NT2/D1 (cell line): ENCODE measurements around the gene LMO2.

ENCODE experiments used
- DNase-seq: peaks from one replicate; pipeline ENCODE4 v3.0.0-alpha.2; 2011; ENCODE audit warnings: low read depth, low spot score
- H3K27me3 ChIP-seq: 2 replicates; pipeline ENCODE4 v1.6.0; 2011; ENCODE audit warnings: mild to moderate bottlenecking; ENCODE audit not compliant: insufficient read length, insufficient read depth
- H3K36me3 ChIP-seq: 2 replicates; pipeline ENCODE4 v1.6.1; 2011; ENCODE audit warnings: mild to moderate bottlenecking, low read length, mixed read lengths; ENCODE audit not compliant: insufficient read depth, insufficient read length
- H3K4me1 ChIP-seq: 2 replicates; pipeline ENCODE4 v1.5.1; 2011; ENCODE audit not compliant: insufficient read depth, insufficient read length
- H3K4me3 ChIP-seq: 2 replicates; pipeline ENCODE4 v1.5.1; 2011; ENCODE audit warnings: low read depth; ENCODE audit not compliant: insufficient read length
- H3K9ac ChIP-seq: 2 replicates; pipeline ENCODE4 v1.6.0; 2011; ENCODE audit warnings: low read depth; ENCODE audit not compliant: insufficient read length
- H3K9me3 ChIP-seq: 2 replicates; pipeline ENCODE4 v1.5.1; 2011; ENCODE audit warnings: mild to moderate bottlenecking, low read length; ENCODE audit not compliant: insufficient read depth
- SUZ12 ChIP-seq: IDR thresholded peaks from 2 replicates; pipeline ENCODE4 v1.6.1; 2011; ENCODE audit not compliant: insufficient read length, insufficient read depth; ENCODE audit errors: extremely low read depth
- YY1 ChIP-seq: IDR thresholded peaks from 2 replicates; pipeline ENCODE4 v1.6.1; 2011; ENCODE audit not compliant: insufficient read length, insufficient read depth
- ZNF274 ChIP-seq: IDR thresholded peaks from 2 replicates; pipeline ENCODE4 v1.6.1; 2011; ENCODE audit warnings: mild to moderate bottlenecking, low read depth, low read length

The LMO2 gene

GRCh38 chr11:33884601-33885000 is 7.3 kb downstream of the LMO2 start:
- Histone ChIP-seq H3K4me3 (no peak overlapping the region), H3K27me3 (no peaks in the 10 kb centered on the region), H3K9ac (no peak overlapping the region), H3K9me3 (no peaks in the 10 kb centered on the region), H3K4me1 (no peaks in the 10 kb centered on the region), H3K36me3 (no peaks in the 10 kb centered on the region)
- DNase-seq, result no peak
- TF ChIP-seq YY1 (no peak), SUZ12 (no peak)

- no peaks in the 10 kb centered on the region for H3K36me3 ChIP-seq
- H3K9me3 ChIP-seq, result no peaks in the 10 kb centered on the region
- no peak overlapping the region for H3K9ac ChIP-seq
- TF ChIP-seq SUZ12 (no peak), YY1 (no peak), ZNF274 (no peak)
- H3K4me1 ChIP-seq, result no peaks in the 10 kb centered on the region
- no peak overlapping the region for H3K4me3 ChIP-seq
- H3K27me3 ChIP-seq, result no peaks in the 10 kb centered on the region
- no peak for DNase-seq
Observed at GRCh38 chr11:33884035-33884434, 7.8 kb downstream of the LMO2 start.

GRCh38 chr11:33881651-33882503 is 10.0 kb downstream of the LMO2 start:
- H3K4me3 ChIP-seq, result no peak overlapping the region
- no peak for TF ChIP-seq YY1
- TF ChIP-seq SUZ12, result no peak
- TF ChIP-seq ZNF274, result no peak
- no peak for DNase-seq
- H3K27me3 ChIP-seq, result no peaks in the 10 kb centered on the region
- H3K36me3 ChIP-seq, result no peaks in the 10 kb centered on the region
- no peaks in the 10 kb centered on the region for H3K4me1 ChIP-seq
- no peak overlapping the region for H3K9ac ChIP-seq
- H3K9me3 ChIP-seq, result no peaks in the 10 kb centered on the region

GRCh38 chr11:33880979-33881378 is 10.9 kb downstream of the LMO2 start:
- H3K27me3 ChIP-seq, result no peaks in the 10 kb centered on the region
- TF ChIP-seq ZNF274 (no peak), YY1 (no peak), SUZ12 (no peak)
- no peak for DNase-seq
- H3K9me3 ChIP-seq, result no peaks in the 10 kb centered on the region
- no peak overlapping the region for H3K9ac ChIP-seq
- no peaks in the 10 kb centered on the region for H3K4me1 ChIP-seq
- H3K4me3 ChIP-seq, result no peak overlapping the region
- no peaks in the 10 kb centered on the region for H3K36me3 ChIP-seq

GRCh38 chr11:33879375-33879774 is 12.5 kb downstream of the LMO2 start:
- TF ChIP-seq ZNF274 (no peak), YY1 (no peak), SUZ12 (no peak)

GRCh38 chr11:33877038-33877437 is 14.8 kb downstream of the LMO2 start:
- Histone ChIP-seq H3K4me1 (no peaks in the 10 kb centered on the region), H3K36me3 (no peaks in the 10 kb centered on the region), H3K4me3 (no peak overlapping the region), H3K9me3 (no peaks in the 10 kb centered on the region), H3K27me3 (peaks cover 5% of the 10 kb centered on the region), H3K9ac (no peak overlapping the region)
- TF ChIP-seq YY1, result no peak
- TF ChIP-seq ZNF274, result no peak
- TF ChIP-seq SUZ12, result no peak
- DNase-seq, result no peak

More at GRCh38 chr11:33879375-33879774, 12.5 kb downstream of the LMO2 start:
- H3K27me3 ChIP-seq, result no peaks in the 10 kb centered on the region
- H3K36me3 ChIP-seq, result no peaks in the 10 kb centered on the region
- H3K4me1 ChIP-seq, result no peaks in the 10 kb centered on the region
- H3K4me3 ChIP-seq, result no peak overlapping the region
- no peak for DNase-seq
- H3K9ac ChIP-seq, result no peak overlapping the region
- no peaks in the 10 kb centered on the region for H3K9me3 ChIP-seq

GRCh38 chr11:33875621-33876294 is 16.1 kb downstream of the LMO2 start:
- H3K4me1 ChIP-seq, result no peaks in the 10 kb centered on the region
- no peaks in the 10 kb centered on the region for H3K9me3 ChIP-seq
- H3K36me3 ChIP-seq, result no peaks in the 10 kb centered on the region
- no peak for DNase-seq
- TF ChIP-seq ZNF274 (no peak), SUZ12 (no peak), YY1 (no peak)
- H3K4me3 ChIP-seq, result no peak overlapping the region
- no peak overlapping the region for H3K9ac ChIP-seq
- peaks cover 14% of the 10 kb centered on the region for H3K27me3 ChIP-seq
